Measurements from ENCODE around the gene CDK5RAP1.

GRCh38 chr20:33393609-33394008 lies 7.7 kb downstream of the CDK5RAP1 start:
- no peak for TF ChIP-seq POLR2A (IDR thresholded peaks at IDR 0.05)
- TF ChIP-seq CTCF (IDR thresholded peaks at IDR 0.05 in 8 of 11, conservative IDR thresholded peaks at IDR 0.05 in 3 of 11) = no peak

Measured in spleen (tissue), 7 donors.